ENCODE results near the gene PPM1M. TPM values are rescaled to one million over a fixed set of nuclear protein-coding genes. Genes with fewer than 3 reads are reported as not detected.

PPM1M gene
- total RNA-seq, 1 donor = 28.2 TPM

- Histone ChIP-seq H3K4me1 (ENCODE audit: insufficient read depth, low read length) (peaks cover 18% of the 10 kb centered on the region), H3K36me3 (ENCODE audit: insufficient read depth, low read length) (peaks cover 14% of the 10 kb centered on the region), H4K20me1 (ENCODE audit: insufficient read depth, low read length) (peaks cover 18% of the 10 kb centered on the region), H3K9me3 (ENCODE audit: low read depth, low read length) (no peaks in the 10 kb centered on the region), H2AFZ (ENCODE audit: low read length) (no peak overlapping the region), H3K4me2 (ENCODE audit: insufficient read depth, low read length) (no peak overlapping the region), H3K4me3 (ENCODE audit: insufficient read depth, low read length) (no peak overlapping the region), H3K79me2 (ENCODE audit: insufficient read depth, low read length) (no peaks in the 10 kb centered on the region), H3K27me3 (ENCODE audit: insufficient read depth, low read length) (no peaks in the 10 kb centered on the region), H3K27ac (ENCODE audit: low read depth, low read length) (no peak overlapping the region)
- TF ChIP-seq CTCF (IDR thresholded peaks at IDR 0.05; ENCODE audit: extremely low read depth, low read depth, low read length) = no peak
- DNase-seq (ENCODE audit: insufficient read length, low spot score, missing footprints) = no peak
Measured at GRCh38 chr3:52248816-52249547, 3.4 kb downstream of the PPM1M start.

- Histone ChIP-seq H3K4me3 (ENCODE audit: insufficient read depth, low read length) (no peak overlapping the region), H3K4me2 (ENCODE audit: insufficient read depth, low read length) (no peak overlapping the region), H3K9me3 (ENCODE audit: low read depth, low read length) (no peaks in the 10 kb centered on the region), H4K20me1 (ENCODE audit: insufficient read depth, low read length) (peaks cover 20% of the 10 kb centered on the region), H3K36me3 (ENCODE audit: insufficient read depth, low read length) (peaks cover 17% of the 10 kb centered on the region), H3K4me1 (ENCODE audit: insufficient read depth, low read length) (peaks cover 16% of the 10 kb centered on the region), H2AFZ (ENCODE audit: low read length) (no peak overlapping the region), H3K27ac (ENCODE audit: low read depth, low read length) (no peak overlapping the region), H3K27me3 (ENCODE audit: insufficient read depth, low read length) (no peaks in the 10 kb centered on the region), H3K79me2 (ENCODE audit: insufficient read depth, low read length) (no peaks in the 10 kb centered on the region)
- no peak for TF ChIP-seq CTCF (IDR thresholded peaks at IDR 0.05; ENCODE audit: extremely low read depth, low read depth, low read length)
- no peak for DNase-seq (ENCODE audit: insufficient read length, low spot score, missing footprints)
Measured at GRCh38 chr3:52249683-52250082, 4.1 kb downstream of the PPM1M start.

- Histone ChIP-seq H3K79me2 (ENCODE audit: insufficient read depth, low read length) (no peaks in the 10 kb centered on the region), H3K36me3 (ENCODE audit: insufficient read depth, low read length) (peaks cover 17% of the 10 kb centered on the region), H3K9me3 (ENCODE audit: low read depth, low read length) (no peaks in the 10 kb centered on the region), H4K20me1 (ENCODE audit: insufficient read depth, low read length) (peaks cover 20% of the 10 kb centered on the region), H3K27ac (ENCODE audit: low read depth, low read length) (no peak overlapping the region), H2AFZ (ENCODE audit: low read length) (no peak overlapping the region), H3K4me1 (ENCODE audit: insufficient read depth, low read length) (peaks cover 15% of the 10 kb centered on the region), H3K27me3 (ENCODE audit: insufficient read depth, low read length) (no peaks in the 10 kb centered on the region), H3K4me2 (ENCODE audit: insufficient read depth, low read length) (no peak overlapping the region), H3K4me3 (ENCODE audit: insufficient read depth, low read length) (no peak overlapping the region)
- no peak for TF ChIP-seq CTCF (IDR thresholded peaks at IDR 0.05; ENCODE audit: extremely low read depth, low read depth, low read length)
- DNase-seq (ENCODE audit: insufficient read length, low spot score, missing footprints) = no peak
Measured at GRCh38 chr3:52250122-52250521, 4.6 kb downstream of the PPM1M start.

- Histone ChIP-seq H3K79me2 (ENCODE audit: insufficient read depth, low read length) (peaks cover 19% of the 10 kb centered on the region), H2AFZ (ENCODE audit: low read length) (no peak overlapping the region), H3K36me3 (ENCODE audit: insufficient read depth, low read length) (peaks cover 50% of the 10 kb centered on the region), H3K27me3 (ENCODE audit: insufficient read depth, low read length) (no peaks in the 10 kb centered on the region), H3K4me1 (ENCODE audit: insufficient read depth, low read length) (peaks cover 10% of the 10 kb centered on the region), H4K20me1 (ENCODE audit: insufficient read depth, low read length) (peaks cover 25% of the 10 kb centered on the region), H3K9me3 (ENCODE audit: low read depth, low read length) (no peaks in the 10 kb centered on the region), H3K27ac (ENCODE audit: low read depth, low read length) (peak overlapping the region; percentile 39), H3K4me2 (ENCODE audit: insufficient read depth, low read length) (no peak overlapping the region), H3K4me3 (ENCODE audit: insufficient read depth, low read length) (no peak overlapping the region)
- DNase-seq (ENCODE audit: insufficient read length, low spot score, missing footprints) = peak; percentile 89
- no peak for TF ChIP-seq CTCF (IDR thresholded peaks at IDR 0.05; ENCODE audit: extremely low read depth, low read depth, low read length)
Measured at GRCh38 chr3:52253314-52254304, 8.1 kb downstream of the PPM1M start.

Data from osteoblast (primary cell).